Measurements from ENCODE around the gene BSCL2.

Gene BSCL2

GRCh38 chr11:62716816-62717215, 9.6 kb upstream of the BSCL2 start:
- no peak overlapping the region for H3K4me3 ChIP-seq (ENCODE audit: extremely low read depth, insufficient read depth, low read length, poor library complexity, severe bottlenecking)

GRCh38 chr11:62716206-62716605, 9.0 kb upstream of the BSCL2 start:
- 94 to 95% methylated on average over 2 to 4 of the region's 5 CpGs for WGBS, 2 experiments (ENCODE audit: insufficient coverage in 2 of 2)
- Histone ChIP-seq H3K4me1 (ENCODE audit: control insufficient read depth, insufficient read depth, low read length, poor library complexity, severe bottlenecking) (no peaks in the 10 kb centered on the region), H3K27ac (ENCODE audit: low read depth, low read length, severe bottlenecking) (no peak overlapping the region), H3K4me3 (ENCODE audit: extremely low read depth, insufficient read depth, low read length, poor library complexity, severe bottlenecking) (no peak overlapping the region), H3K36me3 (ENCODE audit: control insufficient read depth, insufficient read depth, low read length) (peaks cover 99% of the 10 kb centered on the region), H3K9me3 (ENCODE audit: control insufficient read depth, low read length) (no peaks in the 10 kb centered on the region)

More at GRCh38 chr11:62716816-62717215, 9.6 kb upstream of the BSCL2 start:
- Histone ChIP-seq H3K4me1 (ENCODE audit: control insufficient read depth, insufficient read depth, low read length, poor library complexity, severe bottlenecking) (no peaks in the 10 kb centered on the region), H3K27ac (ENCODE audit: low read depth, low read length, severe bottlenecking) (no peak overlapping the region), H3K9me3 (ENCODE audit: control insufficient read depth, low read length) (no peaks in the 10 kb centered on the region), H3K36me3 (ENCODE audit: control insufficient read depth, insufficient read depth, low read length) (peaks cover 99% of the 10 kb centered on the region)
- WGBS, 2 experiments (ENCODE audit: insufficient coverage in 2 of 2), result 94 to 99% methylated on average over 6 to 10 of the region's 11 CpGs

- WGBS, 2 experiments (ENCODE audit: insufficient coverage in 2 of 2), result 98% methylated on average over 14 to 18 of the region's 24 CpGs
- no peak overlapping the region for H3K27ac ChIP-seq (ENCODE audit: low read depth, low read length, severe bottlenecking)
- H3K4me1 ChIP-seq (ENCODE audit: control insufficient read depth, insufficient read depth, low read length, poor library complexity, severe bottlenecking), result no peaks in the 10 kb centered on the region
- no peaks in the 10 kb centered on the region for H3K9me3 ChIP-seq (ENCODE audit: control insufficient read depth, low read length)
- no peak overlapping the region for H3K4me3 ChIP-seq (ENCODE audit: extremely low read depth, insufficient read depth, low read length, poor library complexity, severe bottlenecking)
- H3K36me3 ChIP-seq (ENCODE audit: control insufficient read depth, insufficient read depth, low read length), result peaks cover 99% of the 10 kb centered on the region
Observed at GRCh38 chr11:62715150-62716130, 8.2 kb upstream of the BSCL2 start.

GRCh38 chr11:62713343-62713742, 6.1 kb upstream of the BSCL2 start:
- Histone ChIP-seq H3K36me3 (ENCODE audit: control insufficient read depth, insufficient read depth, low read length) (peaks cover 88% of the 10 kb centered on the region), H3K4me3 (ENCODE audit: extremely low read depth, insufficient read depth, low read length, poor library complexity, severe bottlenecking) (no peak overlapping the region), H3K27ac (ENCODE audit: low read depth, low read length, severe bottlenecking) (no peak overlapping the region), H3K4me1 (ENCODE audit: control insufficient read depth, insufficient read depth, low read length, poor library complexity, severe bottlenecking) (no peaks in the 10 kb centered on the region), H3K9me3 (ENCODE audit: control insufficient read depth, low read length) (no peaks in the 10 kb centered on the region)
- no CpG with 5 or more reads among the region's 2 CpGs for WGBS, 2 experiments (ENCODE audit: insufficient coverage in 2 of 2)

- Histone ChIP-seq H3K27ac (ENCODE audit: low read depth, low read length, severe bottlenecking) (no peak overlapping the region), H3K4me3 (ENCODE audit: extremely low read depth, insufficient read depth, low read length, poor library complexity, severe bottlenecking) (no peak overlapping the region), H3K9me3 (ENCODE audit: control insufficient read depth, low read length) (no peaks in the 10 kb centered on the region), H3K4me1 (ENCODE audit: control insufficient read depth, insufficient read depth, low read length, poor library complexity, severe bottlenecking) (no peaks in the 10 kb centered on the region), H3K36me3 (ENCODE audit: control insufficient read depth, insufficient read depth, low read length) (peaks cover 88% of the 10 kb centered on the region)
- 93 to 95% methylated on average over 3 of the region's 3 CpGs for WGBS, 2 experiments (ENCODE audit: insufficient coverage in 2 of 2)
Observed at GRCh38 chr11:62712861-62713260, 5.6 kb upstream of the BSCL2 start.

- Histone ChIP-seq H3K27ac (ENCODE audit: low read depth, low read length, severe bottlenecking) (no peak overlapping the region), H3K9me3 (ENCODE audit: control insufficient read depth, low read length) (no peaks in the 10 kb centered on the region), H3K4me1 (ENCODE audit: control insufficient read depth, insufficient read depth, low read length, poor library complexity, severe bottlenecking) (peaks cover 3% of the 10 kb centered on the region), H3K36me3 (ENCODE audit: control insufficient read depth, insufficient read depth, low read length) (peaks cover 86% of the 10 kb centered on the region), H3K4me3 (ENCODE audit: extremely low read depth, insufficient read depth, low read length, poor library complexity, severe bottlenecking) (no peak overlapping the region)
- WGBS, 2 experiments (ENCODE audit: insufficient coverage in 2 of 2), result 96 to 100% methylated on average over 4 to 5 of the region's 6 CpGs
Observed at GRCh38 chr11:62712276-62712812, 5.1 kb upstream of the BSCL2 start.

- 88% methylated on average over 7 of the region's 7 CpGs for WGBS, 2 experiments (ENCODE audit: insufficient coverage in 2 of 2)
- Histone ChIP-seq H3K4me3 (ENCODE audit: extremely low read depth, insufficient read depth, low read length, poor library complexity, severe bottlenecking) (peak overlapping the region; percentile 21), H3K36me3 (ENCODE audit: control insufficient read depth, insufficient read depth, low read length) (peaks cover 66% of the 10 kb centered on the region), H3K9me3 (ENCODE audit: control insufficient read depth, low read length) (no peaks in the 10 kb centered on the region), H3K27ac (ENCODE audit: low read depth, low read length, severe bottlenecking) (peak overlapping the region; percentile 98), H3K4me1 (ENCODE audit: control insufficient read depth, insufficient read depth, low read length, poor library complexity, severe bottlenecking) (peaks cover 3% of the 10 kb centered on the region)
Observed at GRCh38 chr11:62710001-62710345, 2.7 kb upstream of the BSCL2 start.

- H3K27ac ChIP-seq (ENCODE audit: low read depth, low read length, severe bottlenecking), result peak overlapping the region; percentile 98
- WGBS, 2 experiments (ENCODE audit: insufficient coverage in 2 of 2), result 16 to 17% methylated on average over 42 to 45 of the region's 47 CpGs
- H3K9me3 ChIP-seq (ENCODE audit: control insufficient read depth, low read length), result no peaks in the 10 kb centered on the region
- H3K4me3 ChIP-seq (ENCODE audit: extremely low read depth, insufficient read depth, low read length, poor library complexity, severe bottlenecking), result peak overlapping the region; percentile 35
- H3K36me3 ChIP-seq (ENCODE audit: control insufficient read depth, insufficient read depth, low read length), result peaks cover 66% of the 10 kb centered on the region
- peaks cover 3% of the 10 kb centered on the region for H3K4me1 ChIP-seq (ENCODE audit: control insufficient read depth, insufficient read depth, low read length, poor library complexity, severe bottlenecking)
Observed at GRCh38 chr11:62709247-62710000, 2.2 kb upstream of the BSCL2 start.

GRCh38 chr11:62708793-62709192, 1.6 kb upstream of the BSCL2 start:
- H3K27ac ChIP-seq (ENCODE audit: low read depth, low read length, severe bottlenecking), result peak overlapping the region; percentile 98
- 53 to 54% methylated on average over 3 to 7 of the region's 7 CpGs for WGBS, 2 experiments (ENCODE audit: insufficient coverage in 2 of 2)
- no peaks in the 10 kb centered on the region for H3K9me3 ChIP-seq (ENCODE audit: control insufficient read depth, low read length)
- H3K4me1 ChIP-seq (ENCODE audit: control insufficient read depth, insufficient read depth, low read length, poor library complexity, severe bottlenecking), result peaks cover 3% of the 10 kb centered on the region
- H3K4me3 ChIP-seq (ENCODE audit: extremely low read depth, insufficient read depth, low read length, poor library complexity, severe bottlenecking), result peak overlapping the region; percentile 35
- peaks cover 63% of the 10 kb centered on the region for H3K36me3 ChIP-seq (ENCODE audit: control insufficient read depth, insufficient read depth, low read length)

- H3K4me3 ChIP-seq (ENCODE audit: extremely low read depth, insufficient read depth, low read length, poor library complexity, severe bottlenecking), result no peak overlapping the region
- peaks cover 3% of the 10 kb centered on the region for H3K4me1 ChIP-seq (ENCODE audit: control insufficient read depth, insufficient read depth, low read length, poor library complexity, severe bottlenecking)
- H3K9me3 ChIP-seq (ENCODE audit: control insufficient read depth, low read length), result no peaks in the 10 kb centered on the region
- WGBS, 2 experiments (ENCODE audit: insufficient coverage in 2 of 2), result 91 to 93% methylated on average over 4 to 5 of the region's 5 CpGs
- H3K27ac ChIP-seq (ENCODE audit: low read depth, low read length, severe bottlenecking), result peak overlapping the region; percentile 98
- H3K36me3 ChIP-seq (ENCODE audit: control insufficient read depth, insufficient read depth, low read length), result peaks cover 60% of the 10 kb centered on the region
Observed at GRCh38 chr11:62708392-62708791, 1.2 kb upstream of the BSCL2 start.

Data from mesodermal cell (in vitro differentiated cells).